Mucosa of rectum (tissue), 2 donors: ENCODE results near the gene DLX4.

Experiments
- H3K27ac ChIP-seq, 2 donors: one replicate each; pipeline ENCODE4 v1.7.0; 2013; ENCODE audit warnings: inconsistent platforms in 2 of 2, low read depth in 2 of 2, low read length in 2 of 2
- H3K27me3 ChIP-seq, 2 donors: one replicate each; pipeline ENCODE4 v1.7.0; 2013; ENCODE audit warnings: low read length in 2 of 2; ENCODE audit not compliant: control insufficient read depth in 2 of 2, insufficient read depth in 2 of 2
- H3K36me3 ChIP-seq, 2 donors: one replicate each; pipeline ENCODE4 v1.7.0; 2013; ENCODE audit warnings: low read length in 2 of 2; ENCODE audit not compliant: control insufficient read depth in 2 of 2, insufficient read depth in 2 of 2
- H3K4me1 ChIP-seq, 2 donors: one replicate each; pipeline ENCODE4 v1.7.0; 2013; ENCODE audit warnings: low read length in 2 of 2, mild to moderate bottlenecking in 1 of 2; ENCODE audit not compliant: control insufficient read depth in 2 of 2, insufficient read depth in 2 of 2
- H3K4me3 ChIP-seq, 2 donors: one replicate each; pipeline ENCODE4 v1.7.0; 2013; ENCODE audit warnings: low read length in 2 of 2
- H3K9ac ChIP-seq, 2 donors: one replicate each; pipeline ENCODE4 v1.7.0; 2013; ENCODE audit warnings: low read length in 2 of 2, low read depth in 1 of 2, mild to moderate bottlenecking in 1 of 2
- H3K9me3 ChIP-seq, 2 donors: one replicate each; pipeline ENCODE4 v1.7.0; 2013; ENCODE audit warnings: low read length in 2 of 2; ENCODE audit not compliant: control insufficient read depth in 2 of 2
- donor health status: healthy.
- donor health status: Normal muscosa, but diverticular disease.

DLX4 gene

DNA sequence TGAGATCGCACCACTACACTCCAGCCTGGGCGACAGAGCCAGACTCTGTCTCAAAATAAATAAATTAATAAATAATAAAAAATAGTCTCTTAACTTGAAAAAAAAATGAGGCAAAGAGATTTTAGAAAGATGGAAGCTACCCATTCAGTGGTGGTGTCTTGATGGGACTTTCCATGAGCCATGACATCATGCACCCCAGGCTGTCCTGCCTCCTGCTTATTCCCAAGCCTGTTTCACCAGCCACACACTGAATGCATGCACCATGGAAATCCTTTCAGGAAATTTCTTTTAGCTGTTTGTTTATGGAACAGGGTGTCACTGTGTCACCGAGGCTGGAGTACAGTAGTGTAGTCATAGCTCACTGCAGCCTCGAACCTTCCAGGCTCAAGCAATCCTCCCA, 34.9 kb downstream of the DLX4 start:
- Histone ChIP-seq H3K9ac (no peak overlapping the region), H3K27me3 (peaks cover 23 to 25% of the 10 kb centered on the region in 2 donors), H3K4me3 (no peak overlapping the region), H3K27ac (no peak overlapping the region), H3K4me1 (no peaks in the 10 kb centered on the region), H3K9me3 (no peaks in the 10 kb centered on the region), H3K36me3 (no peaks in the 10 kb centered on the region)

- Histone ChIP-seq H3K4me3 (no peak overlapping the region), H3K4me1 (no peaks in the 10 kb centered on the region), H3K27ac (no peak overlapping the region), H3K27me3 (peaks cover under 1 to 6% of the 10 kb centered on the region in 2 donors), H3K9ac (no peak overlapping the region), H3K9me3 (peaks cover 0 to 6% of the 10 kb centered on the region in 2 donors), H3K36me3 (no peaks in the 10 kb centered on the region)
These were observed 40.3 kb downstream of the DLX4 start for GRCh38 chr17:50009282-50009681.

DNA sequence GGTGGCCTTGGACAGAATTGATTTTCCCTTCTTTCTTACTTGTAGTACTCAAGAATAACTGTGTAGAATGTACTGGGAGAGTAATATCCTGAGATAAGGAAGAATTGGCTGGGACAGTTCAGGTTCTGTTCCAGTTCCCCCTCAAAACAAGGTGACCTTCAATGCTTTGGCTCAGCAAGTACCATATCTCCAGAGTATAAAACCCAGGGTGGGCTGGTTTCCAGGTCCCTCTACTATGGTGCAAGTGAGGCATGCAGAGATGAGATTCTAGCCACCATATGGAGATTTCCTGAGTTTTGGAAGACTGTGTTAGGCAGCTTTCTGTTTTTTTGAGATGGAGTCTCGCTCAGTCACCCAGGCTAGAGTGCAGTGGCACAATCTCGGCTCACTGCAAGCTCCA, 44.1 kb downstream of the DLX4 start:
- no peak overlapping the region for H3K9ac ChIP-seq
- no peaks in the 10 kb centered on the region for H3K36me3 ChIP-seq
- H3K4me3 ChIP-seq, result no peak overlapping the region
- H3K27ac ChIP-seq, result no peak overlapping the region
- H3K27me3 ChIP-seq, result peaks cover 4 to 6% of the 10 kb centered on the region in 2 donors
- H3K9me3 ChIP-seq, result peaks cover 0 to 8% of the 10 kb centered on the region in 2 donors
- H3K4me1 ChIP-seq, result no peaks in the 10 kb centered on the region

GRCh38 chr17:50014471-50015088, 45.6 kb downstream of the DLX4 start:
- Histone ChIP-seq H3K9ac (no peak overlapping the region), H3K36me3 (no peaks in the 10 kb centered on the region), H3K27me3 (peaks cover 4 to 6% of the 10 kb centered on the region in 2 donors), H3K9me3 (peaks cover 0 to 8% of the 10 kb centered on the region in 2 donors), H3K27ac (no peak overlapping the region), H3K4me3 (no peak overlapping the region), H3K4me1 (no peaks in the 10 kb centered on the region)

GRCh38 chr17:50015146-50015545, 46.2 kb downstream of the DLX4 start:
- Histone ChIP-seq H3K36me3 (no peaks in the 10 kb centered on the region), H3K9me3 (peaks cover 0 to 8% of the 10 kb centered on the region in 2 donors), H3K27me3 (peaks cover 4 to 6% of the 10 kb centered on the region in 2 donors), H3K9ac (no peak overlapping the region), H3K4me3 (no peak overlapping the region), H3K27ac (no peak overlapping the region), H3K4me1 (no peaks in the 10 kb centered on the region)

DNA sequence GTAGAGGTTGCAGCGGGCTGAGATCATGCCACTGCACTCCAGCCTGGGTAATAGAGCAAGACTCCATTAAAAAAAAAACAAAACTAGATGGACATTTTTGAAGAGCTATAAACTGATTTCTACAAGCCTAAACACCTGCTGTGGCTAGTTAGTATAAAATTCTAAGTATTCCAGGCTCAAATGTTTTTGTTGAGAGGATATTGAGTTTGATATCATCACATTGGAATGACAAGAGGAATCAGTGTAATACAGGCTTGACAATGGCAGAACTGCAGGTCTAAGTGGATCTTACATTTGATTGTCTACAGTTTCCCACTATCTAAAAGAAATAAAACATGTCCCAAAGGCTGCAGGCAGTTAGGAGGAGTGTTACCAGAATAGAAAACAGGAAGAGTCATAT, 49.9 kb downstream of the DLX4 start:
- Histone ChIP-seq H3K4me1 (no peaks in the 10 kb centered on the region), H3K27me3 (peaks cover 2 to 4% of the 10 kb centered on the region in 2 donors), H3K9ac (no peak overlapping the region), H3K27ac (no peak overlapping the region), H3K36me3 (no peaks in the 10 kb centered on the region), H3K9me3 (peaks cover 0 to 1% of the 10 kb centered on the region in 2 donors), H3K4me3 (no peak overlapping the region)

DNA sequence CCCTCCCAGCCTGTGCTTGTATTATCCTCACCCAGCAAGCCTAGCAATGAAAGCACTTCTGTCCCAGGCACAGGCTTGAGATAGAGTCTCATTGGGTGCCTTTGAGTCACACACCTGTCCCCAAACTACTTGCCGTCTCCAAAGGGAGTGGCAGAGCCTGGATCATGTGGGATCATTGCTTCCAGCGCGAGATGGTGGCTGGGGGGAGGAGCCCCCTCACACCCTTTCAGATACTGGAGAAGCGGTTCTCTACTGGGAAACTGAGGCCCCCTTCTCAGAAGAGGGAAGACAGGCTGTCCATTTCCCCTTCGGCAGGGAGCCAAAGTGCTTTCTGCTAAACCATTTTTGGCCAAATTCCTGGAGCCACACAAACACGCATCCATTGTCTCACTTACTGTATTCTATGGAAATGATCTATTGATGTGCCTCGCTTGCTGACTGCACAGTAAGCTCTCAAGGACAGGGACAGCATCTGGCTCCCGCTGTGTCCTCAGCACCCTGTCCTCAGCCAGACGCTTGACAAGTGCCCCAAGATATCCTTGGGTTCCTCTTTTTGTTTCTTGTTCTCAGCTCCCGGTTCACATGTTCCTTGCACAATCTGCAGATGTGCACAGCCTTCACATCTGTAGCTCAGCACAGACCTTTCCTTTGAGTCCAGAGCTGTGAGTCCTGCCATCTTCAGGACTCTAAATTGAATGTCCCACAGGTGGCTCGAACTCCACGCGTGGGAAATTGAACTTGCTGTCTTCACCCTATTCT, 52.0 kb downstream of the DLX4 start:
- Histone ChIP-seq H3K27ac (no peak overlapping the region), H3K9ac (no peak overlapping the region), H3K36me3 (no peaks in the 10 kb centered on the region), H3K27me3 (peaks cover 0 to 4% of the 10 kb centered on the region in 2 donors), H3K4me1 (no peaks in the 10 kb centered on the region), H3K4me3 (no peak overlapping the region), H3K9me3 (no peaks in the 10 kb centered on the region)

DNA sequence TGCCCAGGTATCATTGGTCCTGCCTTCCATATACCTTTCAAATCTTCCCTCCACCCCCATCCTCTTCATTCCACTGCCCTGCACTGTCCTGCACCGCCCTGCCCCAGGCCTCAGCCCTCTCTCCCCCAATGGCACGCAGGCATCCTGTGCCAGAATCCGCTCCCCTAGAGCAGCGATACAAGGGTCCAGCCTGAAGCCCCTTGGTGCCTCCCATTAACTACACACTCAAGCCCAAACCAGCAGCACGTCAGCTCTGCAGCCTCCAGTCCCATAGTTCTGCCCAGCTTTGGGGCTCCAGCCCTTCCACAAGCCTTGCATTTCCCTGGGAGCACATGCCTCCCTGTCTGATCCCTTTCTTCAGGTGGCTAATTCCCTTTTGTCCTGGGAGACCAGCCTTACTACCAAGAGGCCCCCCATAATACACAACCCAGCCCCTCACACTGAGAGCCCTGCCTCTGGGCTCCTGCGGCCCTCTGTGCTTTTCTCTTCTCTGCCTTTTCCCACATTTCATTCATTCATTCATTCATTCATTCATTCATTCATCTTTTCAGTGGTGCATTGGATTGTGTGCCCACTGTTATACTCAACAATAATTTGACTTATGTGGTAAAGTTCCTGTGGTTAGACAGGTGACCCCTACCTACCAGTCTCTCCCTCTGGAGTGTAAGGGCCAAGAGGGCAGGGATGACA, 52.8 kb downstream of the DLX4 start:
- Histone ChIP-seq H3K27ac (no peak overlapping the region), H3K9me3 (no peaks in the 10 kb centered on the region), H3K9ac (no peak overlapping the region)

GRCh38 chr17:50022463-50023130, 53.6 kb downstream of the DLX4 start:
- Histone ChIP-seq H3K36me3 (no peaks in the 10 kb centered on the region), H3K4me3 (no peak overlapping the region), H3K4me1 (peaks cover 5 to 7% of the 10 kb centered on the region in 2 donors), H3K27me3 (peaks cover 0 to under 1% of the 10 kb centered on the region in 2 donors), H3K9ac (no peak overlapping the region), H3K27ac (no peak overlapping the region), H3K9me3 (no peaks in the 10 kb centered on the region)

More for the DNA sequence above, 52.8 kb downstream of the DLX4 start:
- no peaks in the 10 kb centered on the region for H3K4me1 ChIP-seq
- no peaks in the 10 kb centered on the region for H3K27me3 ChIP-seq
- no peaks in the 10 kb centered on the region for H3K36me3 ChIP-seq
- no peak overlapping the region for H3K4me3 ChIP-seq

- Histone ChIP-seq H3K9ac (no peak overlapping the region), H3K4me3 (no peak overlapping the region), H3K27ac (no peak overlapping the region), H3K36me3 (no peaks in the 10 kb centered on the region), H3K9me3 (no peaks in the 10 kb centered on the region), H3K4me1 (peaks cover 5 to 8% of the 10 kb centered on the region in 2 donors), H3K27me3 (peaks cover 0 to 2% of the 10 kb centered on the region in 2 donors)
These were observed 54.5 kb downstream of the DLX4 start for GRCh38 chr17:50023520-50023919.
